MCF 10A (cell line): ENCODE data around the gene NOD2. TPM values are rescaled to one million over a fixed set of nuclear protein-coding genes. Genes with fewer than 3 reads are reported as not detected.

Experiments
- BruUV-seq: library from RNA; stranded (reverse); fragments of 400-500 nt; replicated peaks from 2 replicates; lab custom pipeline; 2021; lab: Mats Ljungman, UMichigan
- CTCF ChIA-PET: fragments of 300-600 bp; sonication (Branson Sonifier 250); formaldehyde crosslinking; extraction: SDS; loops from one replicate; lab custom pipeline; 2021; ENCODE audit warnings: antibody characterized with exemption, inconsistent platforms; lab: Yijun Ruan, JAX
- POLR2A ChIA-PET: fragments of 300-600, 350-650 bp; sonication (Branson Sonifier 250); formaldehyde crosslinking; extraction: SDS; loops from one replicate; lab custom pipeline; 2020; ENCODE audit warnings: antibody characterized with exemption, inconsistent platforms; lab: Yijun Ruan, JAX
- DNase-seq: peaks from one replicate; pipeline ENCODE4 v3.0.0-alpha.2; 2018; ENCODE audit not compliant: unreplicated experiment
- H3K27ac Mint-ChIP-seq: one replicate; pipeline ENCODE4 v1.8.0; 2022; ENCODE audit warnings: mild to moderate bottlenecking, low read depth, mixed read lengths; ENCODE audit not compliant: unreplicated experiment
- H3K27me3 Mint-ChIP-seq: one replicate; pipeline ENCODE4 v1.8.0; 2022; ENCODE audit warnings: mixed read lengths; ENCODE audit not compliant: insufficient read depth, unreplicated experiment
- H3K36me3 Mint-ChIP-seq: one replicate; pipeline ENCODE4 v1.8.0; 2022; ENCODE audit warnings: mild to moderate bottlenecking, moderate library complexity, mixed read lengths; ENCODE audit not compliant: insufficient read depth, unreplicated experiment
- H3K4me1 Mint-ChIP-seq: one replicate; pipeline ENCODE4 v1.8.0; 2022; ENCODE audit warnings: mixed read lengths; ENCODE audit not compliant: insufficient read depth, unreplicated experiment
- H3K4me3 Mint-ChIP-seq: one replicate; pipeline ENCODE4 v1.8.0; 2022; ENCODE audit warnings: mild to moderate bottlenecking, moderate library complexity, mixed read lengths; ENCODE audit not compliant: unreplicated experiment
- H3K9me3 Mint-ChIP-seq: one replicate; pipeline ENCODE4 v1.8.0; 2022; ENCODE audit warnings: mixed read lengths; ENCODE audit not compliant: unreplicated experiment
- CTCF ChIP-seq: fragments of 200-600 bp; IDR thresholded peaks from one replicate; pipeline ENCODE4 v1.8.0; 2022; ENCODE audit warnings: antibody characterized with exemption, mild to moderate bottlenecking; ENCODE audit not compliant: unreplicated experiment
- intact Hi-C: fragments of 100-400 bp; cut with micrococcal nuclease; formaldehyde crosslinking; loops from 2 replicates; pipeline ENCODE4 v1.14.1; 2022
- total RNA-seq: library from RNA; stranded (reverse); gene quantifications from 2 replicates; pipeline ENCODE4 v1.2.3, GENCODE V29; 2022

Gene NOD2
- total RNA-seq, 1 experiment from 2014 or later = 1.7 TPM

GRCh38 chr16:50678531-50678930 is 14.9 kb upstream of the NOD2 start:
- no peak for DNase-seq
- BruUV-seq = no TSS peak
- H3K36me3 Mint-ChIP-seq = no peaks in the 10 kb centered on the region
- intact Hi-C loops = no loop called here
- H3K4me3 Mint-ChIP-seq = no peak overlapping the region
- H3K4me1 Mint-ChIP-seq = no peaks in the 10 kb centered on the region
- ChIA-PET CTCF (interaction anchor here (0.5 to 8.1 kb wide), 11 partner anchors 13 to 466 kb away, joined by 3 to 98 read pairs (median 4); no protein-coding TSS in a partner anchor), POLR2A (interaction anchor here (0.8 to 1.2 kb wide), 2 partner anchors 9 to 311 kb away, joined by 3 read pairs; no protein-coding TSS in a partner anchor)
- H3K9me3 Mint-ChIP-seq = no peaks in the 10 kb centered on the region
- no peaks in the 10 kb centered on the region for H3K27me3 Mint-ChIP-seq
- TF ChIP-seq CTCF = no peak
- no peak overlapping the region for H3K27ac Mint-ChIP-seq

- intact Hi-C loops = no loop called here
- H3K27ac Mint-ChIP-seq = no peak overlapping the region
- no peaks in the 10 kb centered on the region for H3K27me3 Mint-ChIP-seq
- no peak overlapping the region for H3K4me3 Mint-ChIP-seq
- ChIA-PET CTCF (interaction anchor here (0.6 to 8.1 kb wide), 7 partner anchors 8 to 305 kb away, joined by 3 to 98 read pairs (median 5); no protein-coding TSS in a partner anchor), POLR2A (interaction anchor here (0.8 kb wide), 1 partner anchor 312 kb away, joined by 3 read pairs; no protein-coding TSS in a partner anchor)
- TF ChIP-seq CTCF = no peak
- H3K36me3 Mint-ChIP-seq = no peaks in the 10 kb centered on the region
- H3K4me1 Mint-ChIP-seq = no peaks in the 10 kb centered on the region
- no TSS peak for BruUV-seq
- DNase-seq = no peak
- no peaks in the 10 kb centered on the region for H3K9me3 Mint-ChIP-seq
Observed at GRCh38 chr16:50679266-50679665, 14.1 kb upstream of the NOD2 start.

GRCh38 chr16:50679676-50680555 is 13.5 kb upstream of the NOD2 start:
- Mint-ChIP-seq H3K9me3 (no peaks in the 10 kb centered on the region), H3K36me3 (no peaks in the 10 kb centered on the region), H3K4me1 (no peaks in the 10 kb centered on the region), H3K4me3 (no peak overlapping the region), H3K27me3 (no peaks in the 10 kb centered on the region), H3K27ac (no peak overlapping the region)
- DNase-seq = no peak
- POLR2A ChIA-PET = no interaction called here
- TF ChIP-seq CTCF = no peak
- BruUV-seq = no TSS peak
- CTCF ChIA-PET = interaction anchor here (0.6 to 8.1 kb wide), 5 partner anchors 8 to 226 kb away, joined by 3 to 98 read pairs (median 5); no protein-coding TSS in a partner anchor
- intact Hi-C loops = no loop called here

DNA sequence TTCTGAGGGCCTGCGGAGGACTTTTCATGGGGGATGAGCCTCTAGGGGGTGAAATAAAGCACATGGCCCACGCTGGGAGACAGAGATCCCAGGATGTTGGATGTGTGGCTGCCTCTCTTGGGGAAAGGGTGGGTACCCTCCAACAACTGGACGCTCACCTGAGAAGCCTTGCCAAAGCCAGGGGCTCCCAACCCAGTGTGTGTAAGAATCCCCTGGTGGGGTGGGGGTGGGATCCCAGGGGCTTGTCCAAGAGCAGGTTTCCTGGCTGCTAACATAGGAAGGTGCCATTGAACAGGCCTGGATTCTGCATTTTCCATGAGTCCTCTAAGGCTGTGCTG is 12.9 kb upstream of the NOD2 start:
- intact Hi-C loops = no loop called here
- no peak overlapping the region for H3K4me3 Mint-ChIP-seq
- CTCF ChIA-PET = interaction anchor here (1.4 to 8.1 kb wide), 2 partner anchors 8 to 15 kb away, joined by 8 to 98 read pairs; no protein-coding TSS in a partner anchor

More for the DNA sequence above, 12.9 kb upstream of the NOD2 start:
- Mint-ChIP-seq H3K36me3 (no peaks in the 10 kb centered on the region), H3K4me1 (no peaks in the 10 kb centered on the region), H3K27ac (no peak overlapping the region), H3K9me3 (no peaks in the 10 kb centered on the region), H3K27me3 (no peaks in the 10 kb centered on the region)
- POLR2A ChIA-PET = no interaction called here
- no peak for DNase-seq
- no peak for TF ChIP-seq CTCF
- BruUV-seq = no TSS peak
